K562 (cell line): ENCODE results near the gene TEX22. TPM values are rescaled to one million over a fixed set of nuclear protein-coding genes. Genes with fewer than 3 reads are reported as not detected.

Source experiments
- CBX5 ChIP-seq: IDR thresholded peaks from 2 replicates; pipeline ENCODE4 v1.6.1; 2014; ENCODE audit warnings: low read depth, borderline replicate concordance
- CREB3L1 ChIP-seq: fragments of 450-650 bp; IDR thresholded peaks from 2 replicates; pipeline ENCODE4 v1.6.1; 2014; ENCODE audit warnings: low read depth, mild to moderate bottlenecking, moderate library complexity, borderline replicate concordance
- CTCFL ChIP-seq: IDR thresholded peaks from 2 replicates; pipeline ENCODE4 v1.6.1; 2011; ENCODE audit warnings: borderline replicate concordance, low read depth, mild to moderate bottlenecking, moderate library complexity, low read length; ENCODE audit not compliant: insufficient read depth, poor library complexity, severe bottlenecking
- FOXM1 ChIP-seq, 2 experiments: fragments of 450-650 bp in 1 of 2; sonication (generic) in 1 of 2; formaldehyde crosslinking in 1 of 2; IDR thresholded peaks; 2 replicates each; pipeline versions ENCODE4 v1.6.1 to v1.9.0; 2017 to 2022; ENCODE audit warnings: low read depth in 2 of 2, mild to moderate bottlenecking in 2 of 2, missing genetic modification reagents in 1 of 2, moderate library complexity in 1 of 2
- GABPA ChIP-seq: fragments of 200-800 bp; sonication (Bioruptor generic); conservative IDR thresholded peaks from 2 replicates; pipeline ENCODE4 v1.6.1; 2016; ENCODE audit warnings: low read depth, missing genetic modification characterization, missing compliant biosample characterization
- IRF9 ChIP-seq: fragments of 450-650 bp; IDR thresholded peaks from 2 replicates; pipeline ENCODE4 v1.6.1; 2016; ENCODE audit warnings: missing biosample characterization, missing genetic modification characterization
- MAX ChIP-seq: sonication (generic); formaldehyde crosslinking; IDR thresholded peaks from 2 replicates; pipeline ENCODE4 v1.9.0; 2022; ENCODE audit warnings: mild to moderate bottlenecking, missing genetic modification reagents
- MBD1 ChIP-seq: fragments of 250-450 bp; sonication (Bioruptor Pico); IDR thresholded peaks from 2 replicates; pipeline ENCODE4 v1.8.0; 2022; ENCODE audit warnings: inconsistent platforms
- MXI1 ChIP-seq: IDR thresholded peaks from 2 replicates; pipeline ENCODE4 v1.6.1; 2011; ENCODE audit warnings: low read depth, mild to moderate bottlenecking, improper control_type of control experiment, low read length
- POLR2AphosphoS2 ChIP-seq: IDR thresholded peaks from 2 replicates; pipeline ENCODE4 v1.6.1; 2012; ENCODE audit warnings: low read length, improper control_type of control experiment
- RBBP5 ChIP-seq: fragments of 200-600 bp; sonication (generic); IDR thresholded peaks from 2 replicates; pipeline ENCODE4 v1.6.1; 2012; ENCODE audit warnings: borderline replicate concordance, mild to moderate bottlenecking, low read length, control low read depth, inconsistent platforms; ENCODE audit not compliant: insufficient read depth, poor library complexity, severe bottlenecking
- STAT5A ChIP-seq: IDR thresholded peaks from 2 replicates; pipeline ENCODE4 v1.6.1; 2012; ENCODE audit warnings: low read length, inconsistent platforms, borderline replicate concordance
- UBTF ChIP-seq, 2 experiments: IDR thresholded peaks; 2 replicates each; pipeline ENCODE4 v1.6.1; 2012; ENCODE audit warnings: improper control_type of control experiment in 2 of 2, low read depth in 2 of 2, low read length in 2 of 2, borderline replicate concordance in 1 of 2
- ZBTB7A ChIP-seq: IDR thresholded peaks from 2 replicates; pipeline ENCODE4 v1.6.1; 2011; ENCODE audit warnings: low read depth, mild to moderate bottlenecking, low read length, moderate library complexity, borderline replicate concordance; ENCODE audit not compliant: control insufficient read depth
- ZNF175 ChIP-seq: fragments of 200-800 bp; sonication (Bioruptor generic); IDR thresholded peaks from 2 replicates; pipeline ENCODE4 v1.6.1; 2016; ENCODE audit warnings: low read depth, mild to moderate bottlenecking, missing genetic modification characterization, missing compliant biosample characterization
- polyA plus RNA-seq, 8 experiments: library from polyadenylated mRNA; depleted of rRNA in 4 of 8; stranded (reverse) in 5 of 8; unstranded in 3 of 8; fragments of >200 nt; fragmentation: Nextera tagmentation in 2 of 8; fragmentation: Illumina TruSeq in 1 of 8; extraction: Ambion mirVana in 2 of 8; extraction: Trizol in 1 of 8; gene quantifications; 2 replicates each; pipeline versions ENCODE4 v1.2.1 to v1.2.3, GENCODE V29; 2011 to 2014; ENCODE audit warnings: inconsistent platforms in 1 of 8, missing spikeins in 1 of 8
- total RNA-seq, 7 experiments: library from RNA; depleted of rRNA in 6 of 7; stranded (reverse); fragments of >200 nt in 6 of 7; fragmentation: Illumina TruSeq in 2 of 7; extraction: Trizol in 2 of 7; gene quantifications; 2 replicates each; pipeline versions ENCODE4 v1.2.1 to v1.2.3, GENCODE V29; 2011 to 2021; ENCODE audit warnings: low replicate concordance in 1 of 7

The TEX22 gene
- total and polyA plus RNA-seq, 9 of the 15 experiments (the other 6 are each of a cell fraction or from before 2014, with no cell fraction given): 0.04 to 1.7 (median 0.23) TPM; not detected in 2

- TF ChIP-seq STAT5A (no peak), IRF9 (tag) (no peak), CTCFL (no peak), GABPA (peak; percentile 58), CBX5 (no peak), RBBP5 (no peak), MXI1 (no peak), MBD1 (CRISPR knock-in tag) (no peak), MAX (CRISPR knock-in tag) (0 out of 2 replicates have a peak, but pooled peaks have one; percentile 27), UBTF (IDR thresholded peaks at IDR 0.05; ENCODE audit: borderline replicate concordance in 1 of 2, low read depth in 2 of 2, low read length in 2 of 2) (no peak), ZNF175 (no peak), ZBTB7A (peak; percentile 94), POLR2AphosphoS2 (no peak), FOXM1 (IDR thresholded peaks at IDR 0.05; ENCODE audit: low read depth) (no peak), FOXM1 (CRISPR knock-in tag; IDR thresholded peaks at IDR 0.05; ENCODE audit: low read depth) (no peak), CREB3L1 (no peak)
These were observed 21.1 kb downstream of the TEX22 start, which contains the start of gene MTA1 (continued) for GRCh38 chr14:105419195-105420091.
